Smooth muscle cell of the coronary artery (primary cell): Measurements from ENCODE around the gene ETV3L. TPM values are rescaled to one million over a fixed set of nuclear protein-coding genes. Genes with fewer than 3 reads are reported as not detected.

Experiments used
- total RNA-seq: library from RNA; depleted of rRNA; stranded (reverse); fragments of >200 nt; gene quantifications from 2 replicates; pipeline ENCODE4 v1.2.3, GENCODE V29; 2014; ENCODE audit warnings: low replicate concordance

ETV3L gene
- total RNA-seq: not detected in 2 replicates

GRCh38 chr1:157099633-157100009 lies at the start of gene ETV3L:
ETV3L (minus strand) TSS chr1:157099808; CDS start chr1:157099523, 285 bp downstream.

DNA sequence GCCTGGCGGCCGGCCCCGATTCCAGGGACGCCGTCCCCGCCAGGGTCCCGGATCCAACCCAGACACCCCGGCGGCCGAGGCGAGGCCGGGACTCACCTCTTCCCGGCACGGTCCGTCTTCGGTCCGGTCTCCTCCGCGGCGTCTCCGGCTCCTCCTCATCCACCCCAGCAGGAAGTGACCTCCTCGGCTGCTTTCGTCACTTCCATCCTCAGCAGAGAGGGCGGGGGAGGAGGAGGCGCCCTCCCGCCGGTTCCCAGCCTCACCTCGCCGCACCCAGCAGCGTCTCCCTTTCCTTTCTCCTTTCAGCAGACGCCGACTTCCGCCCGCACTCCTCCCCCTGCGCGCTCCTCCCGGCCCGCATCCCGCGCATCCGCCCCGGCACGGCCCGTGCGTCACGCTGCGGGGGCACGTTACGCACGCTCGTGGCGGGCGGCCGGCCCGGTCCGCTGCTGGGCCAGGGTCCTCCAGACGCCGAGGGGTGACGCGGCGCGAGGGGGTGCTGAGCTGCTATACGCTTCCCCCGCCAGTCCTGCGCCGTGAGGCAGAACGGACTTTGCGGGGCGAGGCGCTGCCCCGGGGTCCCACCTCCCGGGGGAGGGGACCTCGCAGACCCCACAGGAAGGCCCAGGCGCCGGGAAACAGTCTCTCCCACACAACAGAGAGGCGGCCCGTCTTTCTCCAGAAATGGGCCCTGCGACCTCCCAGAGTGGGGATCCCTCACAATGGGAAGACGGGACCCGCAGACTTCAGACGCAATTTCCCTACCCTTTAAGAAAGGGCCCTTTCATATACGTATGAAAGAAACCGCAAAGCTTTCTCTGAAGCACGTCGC lies 38.8 kb upstream of the ETV3L start, which contains the start of gene ETV3:
ETV3 (minus strand) TSS at position 176 of the 832 bp plus-strand sequence. CDS start 2,043 bp downstream, outside the sequence.

GRCh38 chr1:157045250-157046218 lies 54.1 kb downstream of the ETV3L start, which contains the start of gene ARHGEF11:
ARHGEF11 (minus strand) TSS chr1:157045742; CDS start chr1:157044330, 1,412 bp downstream.

Other genes starting within 250 kb of the ETV3L start
- gene INSRR, start 240.7 kb downstream of the ETV3L start, total RNA-seq: under 0.01 TPM in 1 of 2 replicates, not detected in the other
- 0.08 and 0.12 TPM in 2 replicates for gene NTRK1, start 238.9 kb downstream of the ETV3L start, total RNA-seq
- gene PEAR1, start 206.1 kb downstream of the ETV3L start, total RNA-seq: 1.8 and 6.8 TPM in 2 replicates
- gene LRRC71, start 179.2 kb downstream of the ETV3L start, total RNA-seq: 0.08 TPM in 1 of 2 replicates, not detected in the other
- 19.8 and 24.9 TPM in 2 replicates for gene ARHGEF11, start 54.1 kb downstream of the ETV3L start, total RNA-seq
- gene ETV3, start 38.6 kb upstream of the ETV3L start, total RNA-seq: 11.0 and 13.5 TPM in 2 replicates